Measurements from ENCODE around the gene HSF2BP. TPM values are rescaled to one million over a fixed set of nuclear protein-coding genes. Genes with fewer than 3 reads are reported as not detected.
A peak's percentile ranks its signal among the peaks of the same experiment; 100 is the strongest.
"Not testable (repeated sequence)": the region's sequence is repeated elsewhere in the genome, so short reads cannot be mapped to it uniquely, and the experiment has no call there.

Gene HSF2BP
- 0.26 TPM for total RNA-seq
- long read RNA-seq, partial matches to known transcripts = 0 of 2 reads
- long read RNA-seq, other reads (novel, unspliced or antisense) = 1 of 2 reads

- DNase-seq (ENCODE audit: low spot score) = peak; percentile 93
Observed at GRCh38 chr21:43659136-43660000, at the start of gene HSF2BP, which contains the start of gene RRP1B. Gene HSF2BP (minus strand): TSS chr21:43659488. CDS start chr21:43658096, 1,392 bp downstream. Gene RRP1B (plus strand): TSS chr21:43659560. CDS start chr21:43659665, 105 bp downstream.

DNA sequence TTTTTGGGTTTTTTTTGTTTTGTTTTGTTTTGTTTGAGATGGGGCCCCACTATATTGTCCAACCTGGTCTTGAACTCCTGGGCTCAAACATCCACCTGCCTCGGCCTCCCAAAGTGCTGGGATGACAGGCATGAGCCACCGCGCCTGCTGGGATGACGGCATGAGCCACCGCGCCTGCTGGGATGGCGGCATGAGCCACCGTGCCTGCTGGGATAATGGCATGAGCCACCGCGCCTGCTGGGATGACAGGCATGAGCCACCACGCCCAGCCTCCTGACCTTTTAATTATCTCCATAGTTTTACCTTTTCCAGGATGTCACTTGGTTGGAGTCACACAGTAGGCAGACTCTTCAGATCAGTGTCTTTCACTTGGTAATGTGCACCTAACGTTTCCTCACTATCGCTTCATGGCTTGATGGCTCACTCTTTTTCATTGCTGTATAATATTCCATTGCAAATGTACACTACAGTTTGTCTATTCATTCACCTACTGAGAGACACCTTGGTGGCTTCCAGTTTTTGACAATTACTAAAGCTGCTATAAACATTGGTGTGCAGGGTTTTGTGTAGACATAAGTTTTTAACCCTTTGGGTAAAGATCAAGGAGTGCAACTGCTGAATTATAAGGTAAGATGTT lies 49.6 kb upstream of the HSF2BP start:
- no peak for DNase-seq (ENCODE audit: low spot score)

DNA sequence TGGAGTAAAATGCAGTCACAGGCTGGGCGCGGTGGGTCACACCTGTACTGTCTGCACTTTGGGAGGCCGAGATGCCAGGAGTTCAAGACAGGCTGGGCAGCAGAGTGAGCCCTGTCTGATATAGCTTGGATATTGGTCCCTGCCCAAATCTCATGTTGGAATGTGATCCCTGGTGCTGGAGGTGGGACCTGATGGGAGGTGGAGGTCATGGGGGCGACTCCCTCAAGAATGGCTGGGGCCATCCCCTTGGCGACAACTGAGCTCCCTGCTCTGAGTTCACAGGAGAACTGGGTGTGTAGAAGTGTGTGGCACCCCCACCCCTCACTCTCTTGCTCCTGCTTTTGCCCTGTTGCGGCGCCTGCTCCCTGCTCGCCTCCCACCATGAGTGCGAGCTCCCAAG lies 48.2 kb upstream of the HSF2BP start:
- DNase-seq (ENCODE audit: low spot score) = no peak

GRCh38 chr21:43703035-43703880 lies 44.0 kb upstream of the HSF2BP start:
- no peak for DNase-seq (ENCODE audit: low spot score)

- no peak for DNase-seq (ENCODE audit: low spot score)
Observed at GRCh38 chr21:43702785-43703034, 43.4 kb upstream of the HSF2BP start.

DNA sequence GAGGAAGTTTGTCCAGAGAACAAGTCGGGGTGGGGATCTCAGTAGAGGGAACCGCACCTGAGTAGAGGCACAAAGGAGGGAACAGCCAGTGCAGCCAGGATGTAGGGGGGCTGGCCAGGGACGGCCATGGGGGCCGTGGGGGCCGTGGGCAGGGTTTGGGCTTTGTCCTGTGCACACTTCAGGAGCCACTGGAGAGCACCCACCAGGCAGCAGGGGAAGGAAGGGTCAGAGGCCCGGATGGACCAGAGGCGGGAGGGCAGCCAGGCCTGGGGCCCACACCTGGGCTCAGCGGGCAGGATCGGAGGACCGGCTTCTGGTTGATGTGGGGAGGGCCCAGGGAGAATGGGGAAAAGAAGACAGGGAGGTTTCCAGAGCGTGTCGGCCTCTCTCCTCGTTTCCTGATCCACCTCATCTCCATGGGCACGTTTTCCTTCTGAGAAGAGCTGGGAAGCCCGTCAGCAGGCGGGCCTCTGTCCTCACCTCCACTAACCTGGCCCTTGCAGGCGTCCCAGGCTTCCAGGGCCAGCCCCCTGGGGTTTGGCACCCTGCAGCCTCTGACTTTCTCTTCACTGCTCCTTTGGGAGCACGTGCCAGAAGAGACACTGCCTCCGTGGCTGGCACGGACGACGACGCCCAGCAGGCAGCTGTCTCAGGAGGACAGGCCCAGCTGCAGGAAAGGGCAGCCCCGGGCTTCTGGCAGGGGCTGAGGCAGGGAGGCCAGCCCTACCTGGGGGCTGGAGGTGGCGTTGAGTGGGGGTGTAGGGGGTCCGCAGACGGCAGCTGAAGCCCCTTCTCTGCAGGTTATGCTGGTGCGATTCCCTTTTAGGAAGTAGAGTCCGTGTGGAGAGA lies 42.9 kb upstream of the HSF2BP start:
- DNase-seq (ENCODE audit: low spot score) = no peak

DNA sequence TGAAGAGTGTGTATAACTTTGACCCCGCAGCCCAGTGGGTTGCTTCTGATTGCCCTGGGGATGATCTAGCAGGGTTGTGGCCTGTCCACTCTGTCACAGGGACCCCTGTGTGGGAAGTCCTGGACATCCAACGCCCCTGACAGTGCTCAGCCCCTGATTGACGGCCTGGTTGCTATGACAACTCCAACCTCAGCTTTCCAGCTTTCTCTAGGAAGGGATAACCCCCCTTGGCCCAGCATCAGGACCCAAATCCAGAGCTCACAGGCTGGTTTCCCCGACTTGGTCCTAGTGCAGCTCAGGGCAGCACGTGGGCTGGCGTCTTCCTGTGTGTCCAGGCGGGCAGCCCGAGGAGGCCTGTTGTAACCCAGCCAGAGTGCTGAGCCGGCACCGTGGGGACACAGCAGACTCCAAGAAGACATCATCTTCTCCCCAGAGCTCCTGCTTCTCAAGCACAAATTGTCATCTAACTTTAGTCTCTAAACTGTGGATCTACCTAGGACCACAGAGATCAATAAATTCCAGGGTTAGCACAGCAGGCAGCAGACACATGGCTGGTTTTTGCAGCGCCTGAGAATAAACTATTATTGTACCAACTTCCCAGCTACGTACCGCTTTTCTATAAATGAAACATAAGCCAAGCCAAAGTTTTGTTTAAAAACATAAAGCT lies 40.8 kb upstream of the HSF2BP start:
- no peak for DNase-seq (ENCODE audit: low spot score)

GRCh38 chr21:43699492-43699777 lies 40.1 kb upstream of the HSF2BP start:
- not testable (repeated sequence) for DNase-seq (ENCODE audit: low spot score)

DNA sequence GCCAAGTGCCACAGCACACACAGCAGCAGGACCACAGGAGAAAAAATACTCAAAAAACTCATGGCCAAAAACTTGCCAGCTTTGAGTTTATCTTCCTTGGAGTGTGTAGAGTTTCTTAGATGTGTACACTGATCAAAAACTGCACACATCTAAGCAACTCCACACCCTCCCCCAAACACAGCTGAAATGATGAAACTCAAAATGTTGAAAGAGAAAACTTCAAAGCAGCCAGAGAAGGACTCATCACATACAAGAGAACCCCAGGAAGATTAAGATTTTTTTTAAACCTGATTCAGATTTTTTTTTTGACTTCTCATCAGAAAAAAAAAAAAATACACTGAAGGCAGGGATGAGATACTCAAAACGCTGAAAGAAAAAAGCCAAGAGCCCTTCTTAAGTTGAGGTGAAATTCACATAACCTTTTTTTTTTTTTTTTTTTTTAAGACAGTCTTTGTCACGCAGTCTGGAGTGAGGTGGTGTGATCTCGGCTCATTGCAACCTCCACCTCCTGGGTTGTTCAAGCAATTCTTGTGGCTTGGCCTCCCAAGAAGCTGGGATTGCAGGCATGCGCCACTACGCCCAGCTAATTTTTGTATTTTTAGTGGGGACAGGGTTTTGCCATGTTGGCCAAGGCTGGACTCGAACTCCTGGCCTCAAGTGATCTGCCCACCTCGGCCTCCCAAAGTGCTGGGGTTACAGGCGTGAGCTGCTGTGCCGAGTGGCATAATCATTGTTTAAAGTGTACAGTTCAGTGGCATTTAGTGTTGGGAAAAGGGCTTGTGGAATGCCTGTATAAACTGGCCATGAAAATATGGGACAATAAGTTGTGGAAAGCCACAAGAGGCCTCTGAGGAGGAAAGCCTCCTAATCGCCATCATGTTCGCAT lies 38.7 kb upstream of the HSF2BP start:
- DNase-seq (ENCODE audit: low spot score) = no peak

DNA sequence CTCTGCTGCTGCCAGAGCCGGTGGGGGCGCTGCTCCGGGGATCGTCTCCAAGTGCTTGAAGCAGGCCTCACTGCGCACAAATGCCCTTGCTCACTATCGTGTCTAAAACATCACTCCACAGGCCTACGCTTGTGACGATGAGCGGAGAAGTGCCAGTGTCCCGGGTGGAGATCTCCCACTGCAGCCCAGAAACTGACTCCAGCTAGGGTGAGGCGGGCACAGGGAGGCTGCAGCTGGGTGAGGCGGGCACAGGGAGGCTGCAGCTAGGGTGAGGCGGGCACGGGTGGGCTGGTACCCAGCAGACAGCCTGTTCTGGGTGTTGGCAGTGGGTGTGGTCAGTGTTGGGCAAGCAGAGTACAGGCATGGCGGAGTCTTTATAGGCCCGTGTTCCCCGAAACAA lies 36.9 kb upstream of the HSF2BP start:
- no peak for DNase-seq (ENCODE audit: low spot score)

DNA sequence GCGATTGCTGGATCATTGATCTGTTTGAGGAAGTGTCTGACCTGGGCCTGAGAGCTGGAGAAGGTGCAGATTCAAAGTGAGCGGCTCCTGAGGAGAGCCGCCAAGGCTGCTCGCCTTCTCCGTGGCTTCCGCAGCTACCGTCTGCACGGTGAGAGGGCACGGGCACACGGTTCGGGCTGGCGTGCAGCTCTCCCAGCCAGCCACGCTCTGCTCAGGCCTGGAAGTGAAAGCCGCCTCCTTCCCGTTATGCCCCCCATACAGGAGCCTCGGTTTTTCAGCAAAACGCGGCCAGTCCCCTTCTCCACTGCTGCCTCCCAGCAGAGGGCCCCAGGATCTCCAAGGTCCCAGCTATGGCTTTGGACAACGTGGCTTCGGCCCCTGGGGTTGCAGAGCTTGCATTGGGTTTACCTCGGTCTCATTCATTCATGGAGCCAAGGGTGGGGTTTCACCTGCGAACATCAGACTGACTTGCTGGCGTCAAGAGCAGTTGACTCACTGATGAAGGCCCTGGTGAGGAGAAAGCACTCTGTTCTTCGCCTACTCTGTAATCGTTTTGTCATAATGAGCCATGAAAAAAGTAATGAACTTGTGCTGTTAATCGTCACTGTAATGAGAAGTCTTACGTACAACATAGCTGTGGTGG lies 35.3 kb upstream of the HSF2BP start:
- DNase-seq (ENCODE audit: low spot score) = no peak

DNA sequence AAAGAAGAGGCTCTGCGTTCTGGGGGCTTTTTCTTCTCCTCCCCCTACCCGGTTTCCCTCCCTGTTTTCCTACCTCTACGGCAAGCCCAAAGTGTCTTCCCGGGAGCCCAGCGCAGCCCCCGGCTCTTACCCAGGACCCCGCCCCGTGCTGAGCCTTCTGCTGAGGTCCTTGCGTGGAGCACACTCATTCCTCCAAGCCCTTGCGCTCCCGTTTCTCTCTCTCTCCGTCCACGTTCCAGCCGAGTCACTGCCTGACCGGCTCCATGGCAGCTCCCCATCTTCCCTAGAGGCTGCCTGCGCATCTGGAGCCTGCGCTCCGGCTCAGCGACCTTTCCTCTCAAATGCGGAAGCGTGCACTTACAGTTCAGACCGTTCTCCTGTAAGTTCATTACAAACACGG lies 34.7 kb upstream of the HSF2BP start:
- no peak for DNase-seq (ENCODE audit: low spot score)

- no peak for DNase-seq (ENCODE audit: low spot score)
Observed at GRCh38 chr21:43692949-43693348, 33.7 kb upstream of the HSF2BP start.

DNA sequence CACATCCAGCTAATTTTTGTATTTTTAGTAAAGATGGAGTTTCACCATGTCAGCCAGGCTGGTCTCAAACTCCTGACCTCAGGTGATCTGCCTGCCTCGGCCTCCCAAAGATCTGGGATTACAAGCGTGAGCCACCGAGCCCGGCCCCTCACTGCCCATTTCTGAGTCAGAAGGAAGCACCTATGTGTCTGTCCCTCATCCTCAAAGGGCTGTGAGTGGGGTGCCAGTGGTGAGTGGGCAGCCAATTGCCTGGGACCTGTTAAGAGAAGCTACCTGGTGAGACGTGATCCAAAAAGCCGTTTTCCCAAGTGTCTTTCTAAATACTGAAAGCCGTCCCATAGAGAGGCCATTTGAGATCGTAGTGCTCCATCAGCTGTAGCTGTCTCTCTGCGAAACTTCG lies 32.5 kb upstream of the HSF2BP start:
- DNase-seq (ENCODE audit: low spot score) = no peak

GRCh38 chr21:43691086-43691795 lies 32.0 kb upstream of the HSF2BP start:
- DNase-seq (ENCODE audit: low spot score) = no peak

DNA sequence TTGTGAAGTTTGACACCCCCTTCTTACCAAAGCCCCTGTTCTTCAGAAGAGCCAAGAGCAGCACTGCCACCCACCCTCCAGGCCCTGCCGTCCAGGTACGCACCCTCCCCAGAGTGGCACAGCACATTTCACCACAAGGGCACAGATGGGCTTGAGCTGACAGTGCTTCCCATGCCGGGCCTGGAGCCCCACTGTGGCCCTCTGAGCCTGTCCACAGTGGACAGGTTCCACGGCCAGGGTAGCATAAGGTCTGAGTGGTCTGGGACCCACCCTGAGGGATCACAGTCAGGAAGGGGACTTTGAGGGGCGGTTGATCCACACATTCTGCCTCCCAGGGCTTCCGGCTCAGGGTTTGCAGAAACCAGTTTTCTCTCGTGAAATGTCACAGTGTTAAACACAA lies 31.1 kb upstream of the HSF2BP start:
- DNase-seq (ENCODE audit: low spot score) = no peak

DNA sequence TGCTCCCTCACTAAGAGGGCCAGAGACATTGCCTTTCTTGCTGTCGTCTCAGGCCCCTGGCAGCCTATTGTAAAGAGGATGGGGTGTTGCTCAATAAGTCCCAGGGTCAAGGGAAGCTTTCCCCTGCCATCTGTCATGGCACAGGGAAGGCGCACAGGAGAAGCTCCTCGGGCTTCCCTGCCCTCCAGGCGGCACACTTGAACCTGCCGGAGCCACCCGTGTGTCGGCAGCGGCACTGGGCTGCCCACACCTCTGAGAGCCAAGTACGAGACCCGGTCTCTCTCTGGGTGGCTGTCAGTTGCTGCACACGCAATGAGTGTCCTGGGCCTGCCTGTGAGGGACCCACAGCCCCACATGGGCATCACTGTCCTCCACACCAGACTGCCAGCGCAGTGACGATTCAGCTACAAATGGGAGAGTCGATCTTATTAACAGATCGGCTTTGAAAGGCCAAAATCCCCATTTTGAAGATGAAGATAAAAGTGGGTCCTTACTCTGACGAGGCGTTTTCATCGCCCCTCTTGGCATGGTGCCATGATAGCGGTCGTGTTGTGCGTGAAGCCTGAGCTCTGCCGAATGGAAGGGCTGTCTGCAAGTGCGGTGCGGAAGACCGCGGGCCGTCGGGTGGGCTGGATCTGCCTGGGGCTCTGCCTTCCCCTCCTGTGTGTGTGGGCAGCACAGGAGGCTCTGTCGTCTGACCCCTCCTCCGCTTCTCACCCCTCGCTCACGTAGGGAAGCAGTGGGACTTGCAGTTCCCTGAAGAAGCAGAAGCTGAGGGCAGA lies 30.5 kb upstream of the HSF2BP start:
- DNase-seq (ENCODE audit: low spot score) = no peak

- DNase-seq (ENCODE audit: low spot score) = no peak
Observed at GRCh38 chr21:43688906-43689305, 29.6 kb upstream of the HSF2BP start.
